ENCODE results near the gene ZBTB39. TPM values are rescaled to one million over a fixed set of nuclear protein-coding genes. Genes with fewer than 3 reads are reported as not detected.
"Not testable (repeated sequence)": the region's sequence is repeated elsewhere in the genome, so short reads cannot be mapped to it uniquely, and the experiment has no call there.

The ZBTB39 gene
- polyA plus RNA-seq (ENCODE audit: low read depth in 6 of 6), result 1 to 10 TPM; 2.0 to 4.8 (median 2.6) TPM

GRCh38 chr12:57005980-57006808 is at the start of gene ZBTB39:
Gene ZBTB39, minus strand, starts transcription at chr12:57006546. Its CDS starts 1,629 bp downstream, at chr12:57004917.
- peaks cover 27 to 48% (median 46%) of the 10 kb centered on the region in 3 donors for H3K4me1 Mint-ChIP-seq
- H3K27ac Mint-ChIP-seq, result peak within 1 kb of the TSS; percentile 67 to 95 (median 85)
- H3K9me3 Mint-ChIP-seq, result no peaks in the 10 kb centered on the region
- DNase-seq (peak; percentile 76), ATAC-seq (ENCODE audit: low read depth in 2 of 2) (peak; percentile 90 to 93)
- H3K4me3 Mint-ChIP-seq, result peak within 1 kb of the TSS; percentile 84 to 96 (median 92)
- no peaks in the 10 kb centered on the region for H3K27me3 Mint-ChIP-seq
- H3K36me3 Mint-ChIP-seq, result peaks cover 7% of the 10 kb centered on the region in 2 donors

- peaks cover 0 to 5% of the 10 kb centered on the region in 2 donors for H3K36me3 Mint-ChIP-seq
- H3K9me3 Mint-ChIP-seq, result no peaks in the 10 kb centered on the region
- peak overlapping the region in 1 of 6 donors; percentile 57 for H3K27ac Mint-ChIP-seq
- no peaks in the 10 kb centered on the region for H3K27me3 Mint-ChIP-seq
- H3K4me3 Mint-ChIP-seq, result no peak overlapping the region
- ATAC-seq (ENCODE audit: low read depth in 2 of 2), result no peak
- no peak for DNase-seq
- H3K4me1 Mint-ChIP-seq, result peaks cover 19 to 40% (median 21%) of the 10 kb centered on the region in 3 donors
Measured at GRCh38 chr12:57055824-57056223, 49.5 kb upstream of the ZBTB39 start.

GRCh38 chr12:57053901-57054300 is 47.6 kb upstream of the ZBTB39 start:
- peaks cover 17 to 29% (median 17%) of the 10 kb centered on the region in 3 donors for H3K4me1 Mint-ChIP-seq
- DNase-seq; H3K4me3 Mint-ChIP-seq; H3K9me3 Mint-ChIP-seq; H3K27me3 Mint-ChIP-seq; H3K36me3 Mint-ChIP-seq; ATAC-seq (ENCODE audit: low read depth in 2 of 2): not testable (repeated sequence)
- H3K27ac Mint-ChIP-seq, result peak overlapping the region in 1 of 6 donors; percentile 5

GRCh38 chr12:57053146-57053545 is 46.8 kb upstream of the ZBTB39 start:
- not testable (repeated sequence) for H3K4me3 Mint-ChIP-seq; H3K9me3 Mint-ChIP-seq; H3K27ac Mint-ChIP-seq; DNase-seq; ATAC-seq (ENCODE audit: low read depth in 2 of 2); H3K36me3 Mint-ChIP-seq; H3K27me3 Mint-ChIP-seq
- peaks cover 9 to 25% (median 10%) of the 10 kb centered on the region in 3 donors for H3K4me1 Mint-ChIP-seq

- H3K4me1 Mint-ChIP-seq, result peaks cover 18 to 28% (median 21%) of the 10 kb centered on the region in 3 donors
- peaks cover 0 to 5% (median 0%) of the 10 kb centered on the region in 3 donors for H3K27me3 Mint-ChIP-seq
- no peak overlapping the region for H3K27ac Mint-ChIP-seq
- H3K36me3 Mint-ChIP-seq, result no peaks in the 10 kb centered on the region
- ATAC-seq (ENCODE audit: low read depth in 2 of 2) (no peak), DNase-seq (no peak)
- no peak overlapping the region for H3K4me3 Mint-ChIP-seq
- no peaks in the 10 kb centered on the region for H3K9me3 Mint-ChIP-seq
Measured at GRCh38 chr12:57051011-57051410, 44.7 kb upstream of the ZBTB39 start.

GRCh38 chr12:57049890-57050289 is 43.5 kb upstream of the ZBTB39 start, which contains the start of gene MYO1A:
Gene MYO1A, minus strand, starts transcription at chr12:57050129. Its CDS starts 1,806 bp downstream, at chr12:57048323.
- Mint-ChIP-seq H3K4me3 (peak within 1 kb of the TSS in 1 of 8 donors; percentile 42), H3K4me1 (peaks cover 28 to 32% (median 29%) of the 10 kb centered on the region in 3 donors), H3K27me3 (peaks cover 0 to 10% (median 0%) of the 10 kb centered on the region in 3 donors), H3K27ac (peak within 1 kb of the TSS in 2 of 6 donors; percentile 12 to 19), H3K36me3 (no peaks in the 10 kb centered on the region), H3K9me3 (no peaks in the 10 kb centered on the region)
- DNase-seq, result no peak
- no peak for ATAC-seq (ENCODE audit: low read depth in 2 of 2)

GRCh38 chr12:57049119-57049446 is 42.7 kb upstream of the ZBTB39 start:
- no peak for DNase-seq
- no peaks in the 10 kb centered on the region for H3K9me3 Mint-ChIP-seq
- peaks cover 0 to 10% (median 0%) of the 10 kb centered on the region in 3 donors for H3K27me3 Mint-ChIP-seq
- no peak overlapping the region for H3K27ac Mint-ChIP-seq
- no peak for ATAC-seq (ENCODE audit: low read depth in 2 of 2)
- H3K36me3 Mint-ChIP-seq, result no peaks in the 10 kb centered on the region
- peaks cover 29 to 32% (median 30%) of the 10 kb centered on the region in 3 donors for H3K4me1 Mint-ChIP-seq
- no peak overlapping the region for H3K4me3 Mint-ChIP-seq

GRCh38 chr12:57048423-57049118 is 42.2 kb upstream of the ZBTB39 start:
- peak overlapping the region in 1 of 8 donors; percentile 7 for H3K4me3 Mint-ChIP-seq
- peaks cover under 1 to 14% (median under 1%) of the 10 kb centered on the region in 3 donors for H3K27me3 Mint-ChIP-seq
- DNase-seq (no peak), ATAC-seq (ENCODE audit: low read depth in 2 of 2) (no peak)
- H3K27ac Mint-ChIP-seq, result no peak overlapping the region
- H3K36me3 Mint-ChIP-seq, result no peaks in the 10 kb centered on the region
- no peaks in the 10 kb centered on the region for H3K9me3 Mint-ChIP-seq
- H3K4me1 Mint-ChIP-seq, result peaks cover 29 to 32% (median 30%) of the 10 kb centered on the region in 3 donors

GRCh38 chr12:57047981-57048380 is 41.6 kb upstream of the ZBTB39 start:
- no peak for ATAC-seq (ENCODE audit: low read depth in 2 of 2)
- peaks cover 29 to 32% (median 30%) of the 10 kb centered on the region in 3 donors for H3K4me1 Mint-ChIP-seq
- peak overlapping the region in 2 of 6 donors; percentile 17 to 78 for H3K27ac Mint-ChIP-seq
- no peak for DNase-seq
- H3K9me3 Mint-ChIP-seq, result no peaks in the 10 kb centered on the region
- H3K27me3 Mint-ChIP-seq, result peaks cover 5 to 17% (median 6%) of the 10 kb centered on the region in 3 donors
- H3K36me3 Mint-ChIP-seq, result no peaks in the 10 kb centered on the region
- peak overlapping the region in 3 of 8 donors; percentile 25 to 59 (median 30) for H3K4me3 Mint-ChIP-seq

GRCh38 chr12:57046947-57047890 is 40.9 kb upstream of the ZBTB39 start:
- H3K36me3 Mint-ChIP-seq, result no peaks in the 10 kb centered on the region
- H3K27ac Mint-ChIP-seq, result peak overlapping the region; percentile 3 to 90 (median 69)
- no peaks in the 10 kb centered on the region for H3K9me3 Mint-ChIP-seq
- H3K4me3 Mint-ChIP-seq, result peak overlapping the region in 7 of 8 donors; percentile 30 to 85 (median 64)
- DNase-seq (no peak), ATAC-seq (ENCODE audit: low read depth in 2 of 2) (peak; percentile 71 to 75)
- H3K4me1 Mint-ChIP-seq, result peaks cover 29 to 32% (median 30%) of the 10 kb centered on the region in 3 donors
- H3K27me3 Mint-ChIP-seq, result peaks cover 5 to 17% (median 7%) of the 10 kb centered on the region in 3 donors

GRCh38 chr12:57046086-57046791 is 39.9 kb upstream of the ZBTB39 start:
- H3K4me3 Mint-ChIP-seq, result peak overlapping the region in 2 of 8 donors; percentile 9 to 63
- H3K27ac Mint-ChIP-seq, result peak overlapping the region in 4 of 6 donors; percentile 11 to 90 (median 44)
- no peak for DNase-seq
- ATAC-seq (ENCODE audit: low read depth in 2 of 2), result no peak
- peaks cover 29 to 32% (median 30%) of the 10 kb centered on the region in 3 donors for H3K4me1 Mint-ChIP-seq
- H3K9me3 Mint-ChIP-seq, result no peaks in the 10 kb centered on the region
- no peaks in the 10 kb centered on the region for H3K36me3 Mint-ChIP-seq
- peaks cover 5 to 17% (median 7%) of the 10 kb centered on the region in 3 donors for H3K27me3 Mint-ChIP-seq

GRCh38 chr12:57044889-57045288 is 38.5 kb upstream of the ZBTB39 start:
- peaks cover 29 to 32% (median 30%) of the 10 kb centered on the region in 3 donors for H3K4me1 Mint-ChIP-seq
- H3K4me3 Mint-ChIP-seq, result no peak overlapping the region
- H3K36me3 Mint-ChIP-seq, result no peaks in the 10 kb centered on the region
- no peak for ATAC-seq (ENCODE audit: low read depth in 2 of 2)
- no peak for DNase-seq
- H3K9me3 Mint-ChIP-seq, result no peaks in the 10 kb centered on the region
- peaks cover 7 to 17% (median 8%) of the 10 kb centered on the region in 3 donors for H3K27me3 Mint-ChIP-seq
- H3K27ac Mint-ChIP-seq, result no peak overlapping the region
